HG03439 (cell line): ENCODE data around the gene PIGK.

Experiments used
- ATAC-seq: cut with Tn5 transposase; IDR thresholded peaks from one replicate; pipeline ENCODE4 v1.9.1; 2021; ENCODE audit warnings: mild to moderate bottlenecking, moderate library complexity; ENCODE audit not compliant: unreplicated experiment

The PIGK gene

GRCh38 chr1:77040826-77041225 lies 178.4 kb downstream of the PIGK start:
- no peak for ATAC-seq

DNA sequence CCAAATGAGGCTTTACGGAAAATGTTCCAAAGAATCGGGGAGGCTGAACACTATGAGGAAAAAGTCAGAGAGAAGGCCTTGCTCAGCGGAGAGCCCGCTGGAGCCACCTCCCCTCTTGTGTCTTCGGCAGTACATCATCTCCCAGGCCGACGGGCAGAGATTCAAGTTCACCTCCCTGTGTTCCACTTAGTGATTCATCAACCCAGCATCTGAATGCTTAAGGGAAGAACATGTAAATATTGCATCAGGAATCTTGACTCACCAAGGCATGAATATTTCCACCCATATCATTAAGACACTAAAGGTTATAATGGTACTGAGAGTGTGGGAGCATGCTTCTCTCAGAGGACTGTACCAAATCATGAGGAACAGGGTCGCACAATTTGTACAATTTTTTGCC lies 179.5 kb downstream of the PIGK start:
- ATAC-seq: no peak

- ATAC-seq: no peak
Observed at GRCh38 chr1:77039111-77039510, 180.1 kb downstream of the PIGK start.
